Activated CD8-positive, alpha-beta T cell treated with anti-CD3 and anti-CD28 coated beads for 36 hours (primary cell): Measurements from ENCODE around the gene ARFGEF3. TPM values are rescaled to one million over a fixed set of nuclear protein-coding genes. Genes with fewer than 3 reads are reported as not detected.

Experiments used
- ATAC-seq: fragments of 200-7000 bp; cut with Tn5 transposase; one replicate; pipeline ENCODE4 v1.10.0; 2021; ENCODE audit warnings: mild to moderate bottlenecking, moderate library complexity
- CTCF ChIA-PET: fragments of 350-600 bp; sonication (Branson Sonifier 250); formaldehyde crosslinking; loops from one replicate; lab custom pipeline; 2021; ENCODE audit warnings: antibody characterized with exemption; lab: Charles Lee
- POLR2A ChIA-PET: fragments of 350-600 bp; sonication (Branson Sonifier 250); formaldehyde crosslinking; loops from one replicate; lab custom pipeline; 2021; ENCODE audit warnings: antibody characterized with exemption; lab: Charles Lee
- DNase-seq: peaks from one replicate; pipeline ENCODE4 v3.0.0-alpha.2; 2020
- H3K27ac Mint-ChIP-seq: one replicate; pipeline ENCODE4 v1.8.0; 2021; ENCODE audit warnings: mild to moderate bottlenecking, mixed read lengths
- H3K27me3 Mint-ChIP-seq: one replicate; pipeline ENCODE4 v1.8.0; 2021; ENCODE audit warnings: mixed read lengths
- H3K36me3 Mint-ChIP-seq: one replicate; pipeline ENCODE4 v1.8.0; 2021; ENCODE audit warnings: low read depth, mixed read lengths
- H3K4me1 Mint-ChIP-seq: one replicate; pipeline ENCODE4 v1.8.0; 2021; ENCODE audit warnings: low read depth, mixed read lengths
- H3K4me3 Mint-ChIP-seq: one replicate; pipeline ENCODE4 v1.8.0; 2021; ENCODE audit warnings: mild to moderate bottlenecking, moderate library complexity, mixed read lengths
- H3K9me3 Mint-ChIP-seq: one replicate; pipeline ENCODE4 v1.8.0; 2021; ENCODE audit warnings: mixed read lengths
- CTCF ChIP-seq: fragments of 200-600 bp; IDR thresholded peaks from one replicate; pipeline ENCODE4 v1.8.0; 2022; ENCODE audit warnings: antibody characterized with exemption, mild to moderate bottlenecking
- intact Hi-C: fragments of 100-400 bp; cut with micrococcal nuclease; formaldehyde crosslinking; loops from one replicate; pipeline ENCODE4 v1.10.0; 2022
- total RNA-seq, 2 experiments: library from RNA; stranded (reverse); gene quantifications; one replicate each; pipeline ENCODE4 v1.2.3, GENCODE V29; 2021

The ARFGEF3 gene
- total RNA-seq, 2 experiments from 2014 or later = 1.7 to 1.8 TPM

DNA sequence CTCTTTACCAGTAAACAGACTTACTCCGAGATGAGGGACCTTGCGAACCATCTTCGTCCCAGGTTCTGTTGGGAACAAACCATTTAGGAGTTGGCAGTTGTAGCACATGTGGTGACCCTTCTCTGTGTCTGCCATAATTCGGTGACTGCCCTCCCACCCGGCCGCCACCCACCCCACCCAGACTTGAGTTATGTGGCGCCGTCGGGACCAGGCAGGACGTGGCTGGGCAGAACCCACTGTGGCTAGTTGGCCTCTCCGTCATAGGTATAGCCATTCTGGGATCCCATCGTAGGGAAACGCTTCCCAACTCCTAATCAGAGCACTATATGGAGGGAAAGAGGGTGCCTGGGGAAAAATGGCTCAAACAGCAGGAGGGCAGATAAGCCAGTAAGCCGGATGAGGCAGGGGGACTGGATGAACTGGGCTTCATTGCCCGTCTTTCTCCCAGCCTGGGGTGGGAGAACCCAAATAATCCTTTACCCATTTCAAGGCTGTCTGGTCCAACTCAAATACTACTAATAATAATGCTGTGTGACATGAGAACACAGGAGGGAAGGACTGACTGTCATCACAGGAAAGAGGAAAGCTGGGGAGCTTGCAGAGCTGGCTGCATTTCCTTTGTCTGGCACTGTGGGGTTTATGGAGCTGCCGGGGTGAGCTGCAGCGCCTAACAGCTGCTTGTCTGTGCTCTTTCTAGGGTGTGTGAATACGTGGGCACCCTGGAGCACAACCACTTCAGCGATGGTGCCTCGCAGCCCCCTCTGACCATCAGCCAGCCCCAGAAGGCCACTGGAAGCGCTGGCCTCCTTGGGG lies 129.5 kb downstream of the ARFGEF3 start:
- POLR2A ChIA-PET = no interaction called here
- H3K4me3 Mint-ChIP-seq = no peak overlapping the region
- CTCF ChIA-PET = interaction anchor here (1.0 to 1.2 kb wide), 2 partner anchors 11 to 175 kb away, joined by 3 read pairs; no protein-coding TSS in a partner anchor

GRCh38 chr6:138291849-138292181 lies 130.1 kb downstream of the ARFGEF3 start:
- Mint-ChIP-seq H3K36me3 (no peaks in the 10 kb centered on the region), H3K27me3 (peaks cover 2% of the 10 kb centered on the region), H3K9me3 (no peaks in the 10 kb centered on the region), H3K4me1 (peaks cover 5% of the 10 kb centered on the region), H3K27ac (no peak overlapping the region), H3K4me3 (no peak overlapping the region)
- CTCF ChIA-PET = interaction anchor here (1.2 kb wide), 1 partner anchor 10 kb away, joined by 3 read pairs; no protein-coding TSS in a partner anchor
- ATAC-seq = no peak
- intact Hi-C loops = no loop called here
- no peak for DNase-seq
- no peak for TF ChIP-seq CTCF
- POLR2A ChIA-PET = no interaction called here

More for the DNA sequence above, 129.5 kb downstream of the ARFGEF3 start:
- no peak for TF ChIP-seq CTCF
- intact Hi-C loops = no loop called here
- ATAC-seq = no peak
- H3K27me3 Mint-ChIP-seq = peaks cover 2% of the 10 kb centered on the region
- H3K9me3 Mint-ChIP-seq = no peaks in the 10 kb centered on the region
- H3K36me3 Mint-ChIP-seq = no peaks in the 10 kb centered on the region
- H3K27ac Mint-ChIP-seq = no peak overlapping the region
- DNase-seq = no peak
- peaks cover 5% of the 10 kb centered on the region for H3K4me1 Mint-ChIP-seq

- no peaks in the 10 kb centered on the region for H3K27me3 Mint-ChIP-seq
- ATAC-seq (no peak), DNase-seq (no peak)
- ChIA-PET CTCF (no interaction called here), POLR2A (no interaction called here)
- no peak overlapping the region for H3K4me3 Mint-ChIP-seq
- no peak for TF ChIP-seq CTCF
- intact Hi-C loops = no loop called here
- no peaks in the 10 kb centered on the region for H3K36me3 Mint-ChIP-seq
- H3K27ac Mint-ChIP-seq = no peak overlapping the region
- H3K9me3 Mint-ChIP-seq = no peaks in the 10 kb centered on the region
- peaks cover 5% of the 10 kb centered on the region for H3K4me1 Mint-ChIP-seq
These were observed 130.7 kb downstream of the ARFGEF3 start for GRCh38 chr6:138292482-138292881.

DNA sequence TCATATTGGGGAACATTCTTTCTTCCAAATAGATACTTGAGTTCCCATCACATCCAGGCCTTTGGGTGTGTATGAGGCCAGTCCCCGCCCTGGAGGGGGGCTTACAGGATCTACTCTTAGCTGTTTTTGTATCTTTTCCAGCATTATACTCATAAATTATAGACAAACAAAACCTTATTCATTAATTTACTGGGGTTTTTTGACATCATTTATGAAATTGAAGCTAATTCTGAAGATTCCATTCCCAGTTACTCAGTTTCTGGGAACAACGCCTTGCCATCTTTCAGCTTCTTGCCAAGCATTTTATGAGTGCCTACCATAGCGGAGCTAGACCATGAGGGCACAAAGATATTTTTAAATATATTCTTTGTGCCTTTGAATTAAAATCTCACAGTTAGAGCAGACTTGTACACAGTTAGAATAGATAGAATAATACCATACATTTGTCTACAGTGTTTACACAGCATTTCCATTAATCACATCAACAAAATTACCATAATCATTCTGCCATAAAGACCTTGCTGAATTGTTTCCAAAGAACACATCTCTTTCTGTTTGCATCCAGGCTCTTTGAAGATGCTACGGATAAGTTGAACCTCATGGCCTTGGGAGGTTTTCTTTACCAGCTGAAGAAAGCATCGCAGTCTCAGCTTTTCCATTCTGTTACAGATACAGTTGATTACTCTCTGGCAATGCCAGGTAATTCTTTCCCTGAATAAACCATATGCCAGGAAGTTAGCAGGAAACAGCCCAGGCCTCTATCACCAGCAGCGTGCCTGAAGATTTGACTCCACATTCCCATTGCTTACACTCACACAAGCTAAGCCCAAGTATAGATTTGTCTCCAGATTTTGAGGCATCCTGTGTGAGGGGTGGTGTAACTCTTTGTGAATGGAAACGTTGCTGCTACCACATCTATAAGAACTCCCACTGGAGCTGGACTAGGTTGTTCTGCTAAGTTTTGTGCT lies 132.0 kb downstream of the ARFGEF3 start:
- intact Hi-C loops = no loop called here
- CTCF ChIA-PET = interaction anchor here (1.4 to 1.6 kb wide), 2 partner anchors 9 to 177 kb away, joined by 4 to 5 read pairs; no protein-coding TSS in a partner anchor
- no peak for ATAC-seq
- Mint-ChIP-seq H3K4me3 (no peak overlapping the region), H3K9me3 (no peaks in the 10 kb centered on the region), H3K36me3 (no peaks in the 10 kb centered on the region), H3K4me1 (peaks cover 10% of the 10 kb centered on the region), H3K27me3 (peaks cover 2% of the 10 kb centered on the region), H3K27ac (no peak overlapping the region)
- no peak for DNase-seq
- TF ChIP-seq CTCF = no peak
- POLR2A ChIA-PET = interaction anchor here (1.0 kb wide), 1 partner anchor 8 kb away, joined by 3 read pairs; no protein-coding TSS in a partner anchor
